Endothelial cell of umbilical vein (primary cell): ENCODE measurements around the gene MAP2K4. TPM values are rescaled to one million over a fixed set of nuclear protein-coding genes. Genes with fewer than 3 reads are reported as not detected.

Experiments
- BruUV-seq: library from RNA; stranded (reverse); fragments of 400-500 nt; replicated peaks from 2 replicates; lab custom pipeline; 2021; lab: Mats Ljungman, UMichigan
- CTCF ChIA-PET: fragments of 300-600, 350-600 bp; sonication (Branson Sonifier 250); formaldehyde crosslinking; loops from one replicate; lab custom pipeline; 2021; ENCODE audit warnings: antibody characterized with exemption, inconsistent platforms; lab: Charles Lee
- POLR2A ChIA-PET: fragments of 300-600, 350-600 bp; sonication (Branson Sonifier 250); formaldehyde crosslinking; loops from one replicate; lab custom pipeline; 2021; ENCODE audit warnings: antibody characterized with exemption, inconsistent platforms; lab: Charles Lee
- DNase-seq: peaks from one replicate; pipeline ENCODE4 v3.0.0-alpha.2; 2011; ENCODE audit warnings: low read depth, low spot score
- FAIRE-seq: peaks from 2 replicates; lab custom pipeline; 2011; peaks lifted over from hg19 to GRCh38; lab: Jason Lieb, UNC
- H2AFZ ChIP-seq: 2 replicates; pipeline ENCODE4 v1.6.0; 2012; ENCODE audit warnings: low read depth, low read length, control low read depth, inconsistent platforms
- H3K27ac ChIP-seq: 2 replicates; pipeline ENCODE4 v1.5.1; 2011; ENCODE audit warnings: low read depth, mild to moderate bottlenecking, control low read depth, low read length, moderate library complexity; ENCODE audit not compliant: insufficient read depth
- H3K27me3 ChIP-seq, 2 experiments: 2 replicates each; pipeline versions ENCODE4 v1.6.0 to v1.6.1; 2011; ENCODE audit warnings: low read length in 2 of 2, mixed read lengths in 1 of 2; ENCODE audit not compliant: control insufficient read depth in 2 of 2, insufficient read depth in 2 of 2
- H3K36me3 ChIP-seq, 2 experiments: 2 replicates in 1 of 2; 3 replicates in 1 of 2; pipeline ENCODE4 v1.5.1; 2011; ENCODE audit warnings: low read length in 2 of 2, mild to moderate bottlenecking in 1 of 2, moderate library complexity in 1 of 2; ENCODE audit not compliant: control insufficient read depth in 2 of 2, insufficient read depth in 2 of 2; ENCODE audit errors: extremely low read depth in 1 of 2
- H3K4me1 ChIP-seq: 3 replicates; pipeline ENCODE4 v1.5.1; 2011; ENCODE audit warnings: mild to moderate bottlenecking, low read length; ENCODE audit not compliant: control insufficient read depth, insufficient read depth; ENCODE audit errors: extremely low read depth
- H3K4me2 ChIP-seq: 2 replicates; pipeline ENCODE4 v1.6.1; 2011; ENCODE audit warnings: low read length, control low read depth, mixed read lengths; ENCODE audit not compliant: insufficient read depth
- H3K4me3 ChIP-seq, 3 experiments: fragments of 200-600 bp in 1 of 3; sonication (generic), shearing (Covaris generic) in 1 of 3; replicated peaks in 1 of 3; 2 replicates each; pipeline ENCODE4 v1.5.1; 2011 to 2016; ENCODE audit warnings: control low read depth in 3 of 3, low read length in 3 of 3, mild to moderate bottlenecking in 2 of 3, inconsistent platforms in 1 of 3, low read depth in 1 of 3, moderate library complexity in 1 of 3; ENCODE audit not compliant: insufficient read depth in 1 of 3
- H3K79me2 ChIP-seq: 2 replicates; pipeline ENCODE4 v1.6.0; 2012; ENCODE audit warnings: low read length, inconsistent platforms; ENCODE audit not compliant: control insufficient read depth, insufficient read depth
- H3K9ac ChIP-seq: replicated peaks from 2 replicates; pipeline ENCODE3; 2011; ENCODE audit warnings: low read length, control low read depth; ENCODE audit not compliant: insufficient read depth; ENCODE audit errors: extremely low read depth
- H3K9me1 ChIP-seq: replicated peaks from 3 replicates; pipeline ENCODE4 v1.6.0; 2011; ENCODE audit warnings: mild to moderate bottlenecking, low read length; ENCODE audit not compliant: control insufficient read depth, insufficient read depth; ENCODE audit errors: extremely low read depth
- H3K9me3 ChIP-seq: replicated peaks from 2 replicates; pipeline ENCODE4 v1.5.1; 2012; ENCODE audit warnings: low read length, inconsistent platforms; ENCODE audit not compliant: control insufficient read depth, insufficient read depth
- H4K20me1 ChIP-seq: replicated peaks from 2 replicates; pipeline ENCODE3; 2011; ENCODE audit warnings: mild to moderate bottlenecking, low read length; ENCODE audit not compliant: control insufficient read depth, insufficient read depth; ENCODE audit errors: extremely low read depth
- EZH2 ChIP-seq: IDR thresholded peaks from 2 replicates; pipeline ENCODE4 v1.6.1; 2012; ENCODE audit warnings: borderline replicate concordance, low read depth, mild to moderate bottlenecking, moderate library complexity, low read length, inconsistent platforms; ENCODE audit not compliant: severe bottlenecking
- FOS ChIP-seq: IDR thresholded peaks from 2 replicates; pipeline ENCODE4 v1.6.1; 2011; ENCODE audit warnings: mild to moderate bottlenecking, low read length, moderate library complexity, borderline replicate concordance; ENCODE audit not compliant: insufficient read depth
- GATA2 ChIP-seq: IDR thresholded peaks from 2 replicates; pipeline ENCODE4 v1.7.0; 2011; ENCODE audit warnings: low read depth, mild to moderate bottlenecking, moderate library complexity, mixed read lengths, low read length; ENCODE audit not compliant: insufficient read length, insufficient read depth
- JUN ChIP-seq: IDR thresholded peaks from 2 replicates; pipeline ENCODE4 v1.6.1; 2011; ENCODE audit warnings: borderline replicate concordance, low read depth; ENCODE audit not compliant: insufficient read length, insufficient read depth
- POLR2A ChIP-seq: IDR thresholded peaks from 2 replicates; pipeline ENCODE4 v1.6.1; 2012; ENCODE audit warnings: low read depth, mild to moderate bottlenecking, control low read depth, low read length
- POLR2AphosphoS5 ChIP-seq: IDR thresholded peaks from 2 replicates; pipeline ENCODE4 v1.6.1; 2012; ENCODE audit warnings: low read depth, mild to moderate bottlenecking, control low read depth, low read length, moderate library complexity; ENCODE audit not compliant: insufficient read depth
- dilution Hi-C: fragments of 300-500 bp; cut with MboI; formaldehyde crosslinking; loops from one replicate; pipeline ENCODE4 v1.15.0; 2019; ENCODE audit warnings: low sequenced_read_pairs; ENCODE audit not compliant: extremely low pct_ligation_motif_present
- intact Hi-C: fragments of 100-400 bp; cut with micrococcal nuclease; formaldehyde crosslinking; loops from one replicate; pipeline ENCODE4 v1.10.0; 2022
- polyA plus RNA-seq, 4 experiments: library from polyadenylated mRNA; depleted of rRNA in 3 of 4; stranded (reverse) in 3 of 4; unstranded in 1 of 4; fragments of >200 nt; gene quantifications; 2 replicates each; pipeline versions ENCODE4 v1.2.1 to v1.2.3, GENCODE V29; 2011 to 2012; ENCODE audit warnings: missing spikeins in 1 of 4
- total RNA-seq: library from RNA; stranded (reverse); gene quantifications from 2 replicates; pipeline ENCODE4 v1.2.3, GENCODE V29; 2021
- TF ChIP-seq, protein P1 (sequence below), 2 donors: IDR thresholded peaks; 1 replicate in 1 of 2; 2 replicates in 1 of 2; pipeline ENCODE4 v1.5.1; 2011; ENCODE audit warnings: low read length in 2 of 2, mild to moderate bottlenecking in 2 of 2, moderate library complexity in 2 of 2, control low read depth in 1 of 2, inconsistent platforms in 1 of 2, low read depth in 1 of 2; ENCODE audit not compliant: insufficient read depth in 1 of 2; ENCODE audit errors: extremely low read depth in 1 of 2
- TF ChIP-seq, protein P2 (sequence below): IDR thresholded peaks from 2 replicates; pipeline ENCODE4 v1.6.1; 2011; ENCODE audit not compliant: insufficient read depth, insufficient read length

MAP2K4 gene
- total and polyA plus RNA-seq, 2 donors (not counting 3 experiments of a cell fraction or from before 2014, with no cell fraction given) = 8.6 to 17.5 TPM

DNA sequence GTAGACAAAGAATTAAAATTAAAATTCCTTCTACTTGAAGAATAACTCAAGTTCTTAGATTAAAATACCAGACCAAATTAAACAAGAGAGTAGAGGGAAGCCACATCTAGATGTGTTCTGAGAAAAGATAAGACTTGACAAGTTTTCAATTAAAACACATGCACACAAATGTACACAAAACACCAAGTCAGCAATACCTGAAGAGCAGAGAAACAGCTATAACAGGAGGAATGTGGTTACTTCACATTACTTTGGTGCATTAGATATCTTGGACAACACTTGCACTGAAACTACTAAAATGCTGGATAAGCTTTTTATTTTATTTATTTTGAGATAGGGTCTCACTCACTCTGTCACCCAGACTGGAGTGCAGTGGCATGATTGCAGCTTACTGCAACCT is 113.9 kb downstream of the MAP2K4 start:
- Histone ChIP-seq H3K4me2 (no peak overlapping the region), H3K4me1 (no peaks in the 10 kb centered on the region), H2AFZ (no peak overlapping the region), H3K79me2 (no peaks in the 10 kb centered on the region), H4K20me1 (no peaks in the 10 kb centered on the region), H3K9ac (no peak overlapping the region), H3K9me3 (no peaks in the 10 kb centered on the region), H3K9me1 (no peaks in the 10 kb centered on the region), H3K36me3 (no peaks in the 10 kb centered on the region), H3K27me3 (no peaks in the 10 kb centered on the region), H3K4me3 (no peak overlapping the region), H3K27ac (no peak overlapping the region)
- intact Hi-C loops (no loop called here), dilution Hi-C loops (no loop called here)
- DNase-seq = no peak
- no TSS peak for BruUV-seq
- POLR2A ChIA-PET = no interaction called here
- no peak for FAIRE-seq
- TF ChIP-seq POLR2A (no peak), EZH2 (no peak), FOS (no peak)
- TF ChIP-seq, protein P1, sequence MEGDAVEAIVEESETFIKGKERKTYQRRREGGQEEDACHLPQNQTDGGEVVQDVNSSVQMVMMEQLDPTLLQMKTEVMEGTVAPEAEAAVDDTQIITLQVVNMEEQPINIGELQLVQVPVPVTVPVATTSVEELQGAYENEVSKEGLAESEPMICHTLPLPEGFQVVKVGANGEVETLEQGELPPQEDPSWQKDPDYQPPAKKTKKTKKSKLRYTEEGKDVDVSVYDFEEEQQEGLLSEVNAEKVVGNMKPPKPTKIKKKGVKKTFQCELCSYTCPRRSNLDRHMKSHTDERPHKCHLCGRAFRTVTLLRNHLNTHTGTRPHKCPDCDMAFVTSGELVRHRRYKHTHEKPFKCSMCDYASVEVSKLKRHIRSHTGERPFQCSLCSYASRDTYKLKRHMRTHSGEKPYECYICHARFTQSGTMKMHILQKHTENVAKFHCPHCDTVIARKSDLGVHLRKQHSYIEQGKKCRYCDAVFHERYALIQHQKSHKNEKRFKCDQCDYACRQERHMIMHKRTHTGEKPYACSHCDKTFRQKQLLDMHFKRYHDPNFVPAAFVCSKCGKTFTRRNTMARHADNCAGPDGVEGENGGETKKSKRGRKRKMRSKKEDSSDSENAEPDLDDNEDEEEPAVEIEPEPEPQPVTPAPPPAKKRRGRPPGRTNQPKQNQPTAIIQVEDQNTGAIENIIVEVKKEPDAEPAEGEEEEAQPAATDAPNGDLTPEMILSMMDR (IDR thresholded peaks at IDR 0.05; ENCODE audit: extremely low read depth in 1 of 2, insufficient read depth in 1 of 2, low read depth in 1 of 2, low read length in 2 of 2) = no peak
- CTCF ChIA-PET = interaction anchor here (1.1 kb wide), 1 partner anchor 26 kb away, joined by 3 read pairs; no protein-coding TSS in a partner anchor

DNA sequence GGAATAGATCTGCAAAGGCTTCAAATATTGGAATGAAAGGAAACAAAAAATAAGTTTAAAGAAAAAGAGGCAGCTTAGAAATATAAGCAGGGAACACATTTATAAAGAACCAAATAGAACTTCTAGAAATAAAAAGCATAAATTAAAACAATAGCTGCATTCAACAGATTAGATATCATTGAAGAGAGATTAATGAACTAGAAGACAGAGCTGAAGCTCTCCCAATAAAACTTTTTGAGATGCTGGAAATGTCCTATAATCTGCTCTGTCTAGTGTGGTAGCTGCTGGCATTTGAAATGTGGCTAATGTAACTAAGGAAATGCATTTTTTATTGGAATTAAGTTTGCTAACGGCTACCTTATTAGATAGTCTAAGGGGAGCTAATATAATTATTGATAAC is 115.6 kb downstream of the MAP2K4 start:
- H3K4me3 ChIP-seq = no peak overlapping the region
- dilution Hi-C loops = no loop called here
- no peak overlapping the region for H3K4me2 ChIP-seq
- FAIRE-seq = no peak
- intact Hi-C loops = no loop called here
- no peaks in the 10 kb centered on the region for H3K27me3 ChIP-seq
- no peaks in the 10 kb centered on the region for H3K79me2 ChIP-seq
- POLR2A ChIA-PET = no interaction called here
- no peaks in the 10 kb centered on the region for H3K9me3 ChIP-seq
- CTCF ChIA-PET = no interaction called here
- BruUV-seq = no TSS peak
- TF ChIP-seq, protein P2, sequence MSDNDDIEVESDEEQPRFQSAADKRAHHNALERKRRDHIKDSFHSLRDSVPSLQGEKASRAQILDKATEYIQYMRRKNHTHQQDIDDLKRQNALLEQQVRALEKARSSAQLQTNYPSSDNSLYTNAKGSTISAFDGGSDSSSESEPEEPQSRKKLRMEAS = no peak
- TF ChIP-seq, protein P1 (IDR thresholded peaks at IDR 0.05; ENCODE audit: extremely low read depth in 1 of 2, insufficient read depth in 1 of 2, low read depth in 1 of 2, low read length in 2 of 2) = no peak
- TF ChIP-seq POLR2A = no peak
- TF ChIP-seq POLR2AphosphoS5 = no peak
- no peak for TF ChIP-seq EZH2
- TF ChIP-seq JUN = no peak
- TF ChIP-seq GATA2 = no peak
- H3K4me1 ChIP-seq = no peaks in the 10 kb centered on the region
- H2AFZ ChIP-seq = no peak overlapping the region
- peaks cover 0 to 5% of the 10 kb centered on the region in 2 experiments for H3K36me3 ChIP-seq
- no peak for DNase-seq
- H3K27ac ChIP-seq = no peak overlapping the region
- no peaks in the 10 kb centered on the region for H3K9me1 ChIP-seq
- H3K9ac ChIP-seq = no peak overlapping the region
- no peaks in the 10 kb centered on the region for H4K20me1 ChIP-seq
